Measurements from ENCODE around the gene COA1. TPM values are rescaled to one million over a fixed set of nuclear protein-coding genes. Genes with fewer than 3 reads are reported as not detected.
"Not testable (repeated sequence)": the region's sequence is repeated elsewhere in the genome, so short reads cannot be mapped to it uniquely, and the experiment has no call there.

Gene COA1
- total and polyA plus RNA-seq, 2 experiments from 2014 or later, result 53.4 to 59.5 TPM

GRCh38 chr7:43691611-43692010, 37.7 kb downstream of the COA1 start:
- H3K9me3 ChIP-seq (ENCODE audit: low read depth), result no peaks in the 10 kb centered on the region
- no peaks in the 10 kb centered on the region for H3K36me3 ChIP-seq (ENCODE audit: low read depth)
- H2AFZ ChIP-seq, result no peak overlapping the region
- peaks cover 34% of the 10 kb centered on the region for H3K4me1 ChIP-seq (ENCODE audit: insufficient read depth)
- no peak overlapping the region for H3K4me2 ChIP-seq (ENCODE audit: unreplicated experiment)
- no peaks in the 10 kb centered on the region for H3K9me2 ChIP-seq (ENCODE audit: insufficient read depth)
- in situ Hi-C loops (cut with MboI), result no loop called here
- peaks cover 35% of the 10 kb centered on the region for H3F3A ChIP-seq (ENCODE audit: insufficient read depth)
- H3K27me3 ChIP-seq (replicated peaks; ENCODE audit: insufficient read depth), result no peaks in the 10 kb centered on the region
- H3K9ac ChIP-seq, result no peak overlapping the region
- DNase-seq, result no peak
- H3K79me2 ChIP-seq (ENCODE audit: insufficient read depth), result peaks cover 85% of the 10 kb centered on the region
- WGBS, 2 experiments (ENCODE audit: low coverage in 1 of 2, low lambda C conversion rate in 2 of 2, missing lambda C conversion rate in 2 of 2), result 100% methylated on average over 3 of the region's 3 CpGs
- no peak overlapping the region for H3K27ac ChIP-seq
- no peak for TF ChIP-seq EZH2phosphoT487 (IDR thresholded peaks at IDR 0.05; ENCODE audit: insufficient read depth, low read depth)
- no peak for TF ChIP-seq EZH2 (IDR thresholded peaks at IDR 0.05; ENCODE audit: insufficient read depth, poor library complexity, severe bottlenecking)
- no peak overlapping the region for H3K4me3 ChIP-seq
- H4K20me1 ChIP-seq (ENCODE audit: insufficient read depth), result no peaks in the 10 kb centered on the region

GRCh38 chr7:43689115-43689514, 40.2 kb downstream of the COA1 start:
- Histone ChIP-seq H4K20me1 (ENCODE audit: insufficient read depth) (no peaks in the 10 kb centered on the region), H3K9me3 (ENCODE audit: low read depth) (no peaks in the 10 kb centered on the region)
- WGBS, 2 experiments (ENCODE audit: low coverage in 1 of 2, low lambda C conversion rate in 2 of 2, missing lambda C conversion rate in 2 of 2), result 100% methylated on average over 1 of the region's 1 CpG

GRCh38 chr7:43687866-43688265, 41.5 kb downstream of the COA1 start:
- H3K4me1 ChIP-seq (ENCODE audit: insufficient read depth); DNase-seq; H3K27me3 ChIP-seq (replicated peaks; ENCODE audit: insufficient read depth); H2AFZ ChIP-seq; H3K9ac ChIP-seq; H3K4me3 ChIP-seq; H4K20me1 ChIP-seq (ENCODE audit: insufficient read depth); in situ Hi-C loops (cut with MboI); H3F3A ChIP-seq (ENCODE audit: insufficient read depth); H3K9me3 ChIP-seq (ENCODE audit: low read depth); H3K36me3 ChIP-seq (ENCODE audit: low read depth); H3K27ac ChIP-seq; H3K9me2 ChIP-seq (ENCODE audit: insufficient read depth); H3K4me2 ChIP-seq (ENCODE audit: unreplicated experiment): not testable (repeated sequence)
- WGBS, 2 experiments (ENCODE audit: low coverage in 1 of 2, low lambda C conversion rate in 2 of 2, missing lambda C conversion rate in 2 of 2), result 88% methylated on average over 4 of the region's 4 CpGs
- peaks cover 96% of the 10 kb centered on the region for H3K79me2 ChIP-seq (ENCODE audit: insufficient read depth)

More at GRCh38 chr7:43689115-43689514, 40.2 kb downstream of the COA1 start:
- Histone ChIP-seq H3K27ac (no peak overlapping the region), H3K27me3 (replicated peaks; ENCODE audit: insufficient read depth) (no peaks in the 10 kb centered on the region), H3F3A (ENCODE audit: insufficient read depth) (peaks cover 17% of the 10 kb centered on the region), H3K4me3 (no peak overlapping the region), H3K79me2 (ENCODE audit: insufficient read depth) (peaks cover 92% of the 10 kb centered on the region), H3K9me2 (ENCODE audit: insufficient read depth) (no peaks in the 10 kb centered on the region), H3K9ac (no peak overlapping the region), H3K36me3 (ENCODE audit: low read depth) (no peaks in the 10 kb centered on the region; the same call in 1 of the 2 replicates), H3K4me1 (ENCODE audit: insufficient read depth) (peaks cover 18% of the 10 kb centered on the region), H3K4me2 (ENCODE audit: unreplicated experiment) (no peak overlapping the region), H2AFZ (no peak overlapping the region)
- in situ Hi-C loops (cut with MboI), result no loop called here
- DNase-seq, result no peak
- no peak for TF ChIP-seq EZH2 (IDR thresholded peaks at IDR 0.05; ENCODE audit: insufficient read depth, poor library complexity, severe bottlenecking)
- TF ChIP-seq EZH2phosphoT487 (IDR thresholded peaks at IDR 0.05; ENCODE audit: insufficient read depth, low read depth), result no peak

- H3F3A ChIP-seq (ENCODE audit: insufficient read depth), result no peaks in the 10 kb centered on the region
- H3K79me2 ChIP-seq (ENCODE audit: insufficient read depth), result peaks cover 96% of the 10 kb centered on the region
- no peaks in the 10 kb centered on the region for H3K4me1 ChIP-seq (ENCODE audit: insufficient read depth)
- no peak overlapping the region for H3K4me3 ChIP-seq
- no peaks in the 10 kb centered on the region for H4K20me1 ChIP-seq (ENCODE audit: insufficient read depth)
- H3K4me2 ChIP-seq (ENCODE audit: unreplicated experiment), result no peak overlapping the region
- no peak for DNase-seq
- H3K9me3 ChIP-seq (ENCODE audit: low read depth), result no peaks in the 10 kb centered on the region
- no peaks in the 10 kb centered on the region; the same call in 1 of the 2 replicates for H3K36me3 ChIP-seq (ENCODE audit: low read depth)
- no peaks in the 10 kb centered on the region for H3K27me3 ChIP-seq (replicated peaks; ENCODE audit: insufficient read depth)
- H2AFZ ChIP-seq, result no peak overlapping the region
- H3K9me2 ChIP-seq (ENCODE audit: insufficient read depth), result no peaks in the 10 kb centered on the region
- no peak overlapping the region for H3K27ac ChIP-seq
- TF ChIP-seq EZH2phosphoT487 (IDR thresholded peaks at IDR 0.05; ENCODE audit: insufficient read depth, low read depth), result no peak
- 52 to 53% methylated on average over 2 of the region's 2 CpGs for WGBS, 2 experiments (ENCODE audit: low coverage in 1 of 2, low lambda C conversion rate in 2 of 2, missing lambda C conversion rate in 2 of 2)
- H3K9ac ChIP-seq, result no peak overlapping the region
- in situ Hi-C loops (cut with MboI), result no loop called here
These were observed 42.3 kb downstream of the COA1 start for GRCh38 chr7:43686991-43687390.

- Histone ChIP-seq H3K4me2 (ENCODE audit: unreplicated experiment) (no peak overlapping the region), H3K9me2 (ENCODE audit: insufficient read depth) (no peaks in the 10 kb centered on the region), H3K9me3 (ENCODE audit: low read depth) (no peaks in the 10 kb centered on the region), H3F3A (ENCODE audit: insufficient read depth) (0 out of 2 replicates have a peak, but pooled peaks cover 5% of the 10 kb centered on the region), H3K4me1 (ENCODE audit: insufficient read depth) (no peaks in the 10 kb centered on the region; the same call in 1 of the 2 replicates), H4K20me1 (ENCODE audit: insufficient read depth) (no peaks in the 10 kb centered on the region), H3K36me3 (ENCODE audit: low read depth) (no peaks in the 10 kb centered on the region; the same call in 1 of the 2 replicates), H3K27ac (no peak overlapping the region), H2AFZ (no peak overlapping the region), H3K4me3 (no peak overlapping the region), H3K79me2 (ENCODE audit: insufficient read depth) (peaks cover 98% of the 10 kb centered on the region), H3K27me3 (replicated peaks; ENCODE audit: insufficient read depth) (no peaks in the 10 kb centered on the region), H3K9ac (no peak overlapping the region)
- TF ChIP-seq EZH2 (IDR thresholded peaks at IDR 0.05; ENCODE audit: insufficient read depth, poor library complexity, severe bottlenecking), result no peak
- TF ChIP-seq EZH2phosphoT487 (IDR thresholded peaks at IDR 0.05; ENCODE audit: insufficient read depth, low read depth), result no peak
- 97 to 100% methylated on average over 3 of the region's 3 CpGs for WGBS, 2 experiments (ENCODE audit: low coverage in 1 of 2, low lambda C conversion rate in 2 of 2, missing lambda C conversion rate in 2 of 2)
- no peak for DNase-seq
- in situ Hi-C loops (cut with MboI), result no loop called here
These were observed 48.6 kb downstream of the COA1 start for GRCh38 chr7:43680736-43681135.
